Measurements from ENCODE around the gene CRYBB2. TPM values are rescaled to one million over a fixed set of nuclear protein-coding genes. Genes with fewer than 3 reads are reported as not detected.

The CRYBB2 gene
- total and polyA plus RNA-seq, 4 donors, result 0.08 to 0.10 TPM; not detected in 2

- Histone ChIP-seq H3K4me3 (ENCODE audit: low read depth in 1 of 3, low read length in 3 of 3) (no peak overlapping the region), H3K4me1 (ENCODE audit: control insufficient read depth in 4 of 4, insufficient read depth in 4 of 4, low read length in 3 of 4) (peaks cover 11 to 57% (median 49%) of the 10 kb centered on the region in 4 donors), H3K27ac (ENCODE audit: low read depth in 1 of 2, low read length in 2 of 2) (peak overlapping the region; percentile 17 to 62), H3K27me3 (ENCODE audit: control insufficient read depth in 4 of 4, insufficient read depth in 4 of 4, low read length in 3 of 4) (no peaks in the 10 kb centered on the region), H3K9me3 (ENCODE audit: control insufficient read depth in 4 of 4, low read length in 3 of 4) (no peaks in the 10 kb centered on the region), H3K36me3 (ENCODE audit: control insufficient read depth in 4 of 4, insufficient read depth in 3 of 4, low read depth in 1 of 4, low read length in 3 of 4) (peaks cover 4 to 36% (median 25%) of the 10 kb centered on the region in 4 donors), H3K9ac (ENCODE audit: low read depth in 1 of 2, low read length in 2 of 2) (no peak overlapping the region)
- 48% methylated on average over 12 of the region's 12 CpGs for WGBS
- DNase-seq (ENCODE audit: low spot score), result no peak
- TF ChIP-seq JUND (IDR thresholded peaks at IDR 0.05) (peak in 1 of 2 donors; percentile 58), MAX (IDR thresholded peaks at IDR 0.05) (peak; percentile 57), SP1 (IDR thresholded peaks at IDR 0.05) (peak; percentile 95), CTCF (IDR thresholded peaks at IDR 0.05; ENCODE audit: low read depth, low read length, missing input control) (no peak), HNF4G (IDR thresholded peaks at IDR 0.05) (peak; percentile 89), RXRA (IDR thresholded peaks at IDR 0.05) (peak; percentile 97 to 99), YY1 (IDR thresholded peaks at IDR 0.05) (peak; percentile 69), HNF4A (conservative IDR thresholded peaks at IDR 0.05) (peak; percentile 90 to 93), ATF3 (IDR thresholded peaks at IDR 0.05) (no peak), FOXA1 (IDR thresholded peaks at IDR 0.05) (peak; percentile 49), REST (IDR thresholded peaks at IDR 0.05) (peak; percentile 63), EGR1 (IDR thresholded peaks at IDR 0.05; ENCODE audit: low read depth in 2 of 2) (no peak), FOXA2 (IDR thresholded peaks at IDR 0.05) (no peak), TAF1 (conservative IDR thresholded peaks at IDR 0.05) (no peak), ZBTB33 (IDR thresholded peaks at IDR 0.05) (peak; percentile 34), NR2F2 (IDR thresholded peaks at IDR 0.05) (no peak), RAD21 (IDR thresholded peaks at IDR 0.05) (peak; percentile 42 to 68), GABPA (IDR thresholded peaks at IDR 0.05 in 1 of 2, conservative IDR thresholded peaks at IDR 0.05 in 1 of 2) (no peak)
These were observed 35.4 kb upstream of the CRYBB2 start for GRCh38 chr22:25183949-25184619.

All from liver (tissue), 9 donors.